Activated T-helper 2 cell treated with anti-CD3 and anti-CD28 coated beads, Interferon-gamma antibody, Interleukin-2, Interleukin-4, amounts not matched to agents 10 μg/mL and 5 μg/mL and 100 μg/mL, durations not matched to agents 14 hours and 24 hours and 36 hours (primary cell): ENCODE measurements around the gene DRC7. TPM values are rescaled to one million over a fixed set of nuclear protein-coding genes. Genes with fewer than 3 reads are reported as not detected.
"Not testable (repeated sequence)": the region's sequence is repeated elsewhere in the genome, so short reads cannot be mapped to it uniquely, and the experiment has no call there.

Source experiments
- DNase-seq: peaks from one replicate; pipeline ENCODE4 v3.0.0; 2021; ENCODE audit warnings: low spot score
- H3K27ac Mint-ChIP-seq: one replicate; pipeline ENCODE4 v1.8.0; 2021; ENCODE audit warnings: mixed read lengths
- H3K27me3 Mint-ChIP-seq: one replicate; pipeline ENCODE4 v1.8.0; 2021; ENCODE audit warnings: low read depth, mixed read lengths
- H3K36me3 Mint-ChIP-seq: one replicate; pipeline ENCODE4 v1.8.0; 2021; ENCODE audit warnings: low read depth, mixed read lengths
- H3K4me1 Mint-ChIP-seq: one replicate; pipeline ENCODE4 v1.8.0; 2021; ENCODE audit warnings: low read depth, mixed read lengths
- H3K4me3 Mint-ChIP-seq: one replicate; pipeline ENCODE4 v1.8.0; 2021; ENCODE audit warnings: low read depth, mild to moderate bottlenecking, moderate library complexity, mixed read lengths
- H3K9me3 Mint-ChIP-seq: one replicate; pipeline ENCODE4 v1.8.0; 2021; ENCODE audit warnings: mixed read lengths
- intact Hi-C: fragments of 100-400 bp; cut with micrococcal nuclease; formaldehyde crosslinking; loops from one replicate; pipeline ENCODE4 v1.15.1; 2023
- total RNA-seq: library from RNA; stranded (reverse); gene quantifications from 2 replicates; pipeline ENCODE4 v1.2.3, GENCODE V29; 2022

Gene DRC7
- total RNA-seq, 1 donor from 2014 or later = not detected

DNA sequence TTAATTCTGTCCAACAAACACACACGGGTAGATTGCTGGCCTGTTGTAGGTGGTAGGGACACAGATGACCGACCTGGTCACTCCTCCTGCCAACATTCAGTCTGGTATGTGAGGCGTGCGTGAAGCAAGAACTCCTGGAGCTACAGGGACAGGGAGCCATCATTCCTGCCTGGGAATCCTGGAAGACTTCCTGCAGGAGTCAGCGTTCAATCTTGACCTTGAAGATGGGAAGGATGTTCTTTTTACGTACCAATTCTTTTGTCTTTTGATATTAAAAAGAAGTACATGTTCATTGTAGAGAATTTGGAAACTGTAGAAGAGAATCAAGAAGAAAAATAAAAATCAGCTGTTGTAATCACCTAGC lies 30.0 kb upstream of the DRC7 start:
- no peak overlapping the region for H3K27ac Mint-ChIP-seq
- DNase-seq = no peak
- no peaks in the 10 kb centered on the region for H3K9me3 Mint-ChIP-seq
- H3K4me3 Mint-ChIP-seq = no peak overlapping the region
- H3K27me3 Mint-ChIP-seq = peaks cover 2% of the 10 kb centered on the region
- H3K4me1 Mint-ChIP-seq = no peaks in the 10 kb centered on the region
- intact Hi-C loops = no loop called here
- H3K36me3 Mint-ChIP-seq = no peaks in the 10 kb centered on the region

DNA sequence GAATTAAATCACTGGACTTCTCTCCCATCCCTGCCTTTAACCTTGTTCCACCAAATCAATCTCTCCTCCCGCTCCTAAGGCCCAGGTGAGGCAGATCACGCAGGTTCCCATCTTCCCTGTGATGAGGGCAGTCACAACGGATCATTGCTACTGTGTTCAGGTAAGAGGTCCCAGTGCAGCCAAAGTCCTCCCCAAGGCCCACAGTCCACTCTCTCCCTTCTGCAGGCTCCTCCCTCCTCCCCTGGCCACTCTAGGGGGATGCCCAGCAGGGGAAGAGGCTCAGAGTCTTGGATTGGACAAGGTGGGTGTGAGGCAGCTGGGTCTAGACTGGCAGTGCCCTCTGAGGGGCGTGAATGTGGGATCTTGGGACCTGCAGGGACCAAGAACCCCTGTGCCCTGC lies 29.1 kb upstream of the DRC7 start:
- Mint-ChIP-seq H3K27me3 (peaks cover 5% of the 10 kb centered on the region), H3K9me3 (no peaks in the 10 kb centered on the region), H3K4me3 (no peak overlapping the region), H3K36me3 (no peaks in the 10 kb centered on the region), H3K4me1 (no peaks in the 10 kb centered on the region), H3K27ac (no peak overlapping the region)
- DNase-seq = no peak
- intact Hi-C loops = no loop called here

- no peak overlapping the region for H3K4me3 Mint-ChIP-seq
- H3K4me1 Mint-ChIP-seq = no peaks in the 10 kb centered on the region
- no peaks in the 10 kb centered on the region for H3K9me3 Mint-ChIP-seq
- H3K27me3 Mint-ChIP-seq = peaks cover 8% of the 10 kb centered on the region
- no peaks in the 10 kb centered on the region for H3K36me3 Mint-ChIP-seq
- DNase-seq = no peak
- no peak overlapping the region for H3K27ac Mint-ChIP-seq
- intact Hi-C loops = no loop called here
Measured at GRCh38 chr16:57666353-57667047, 28.1 kb upstream of the DRC7 start.

DNA sequence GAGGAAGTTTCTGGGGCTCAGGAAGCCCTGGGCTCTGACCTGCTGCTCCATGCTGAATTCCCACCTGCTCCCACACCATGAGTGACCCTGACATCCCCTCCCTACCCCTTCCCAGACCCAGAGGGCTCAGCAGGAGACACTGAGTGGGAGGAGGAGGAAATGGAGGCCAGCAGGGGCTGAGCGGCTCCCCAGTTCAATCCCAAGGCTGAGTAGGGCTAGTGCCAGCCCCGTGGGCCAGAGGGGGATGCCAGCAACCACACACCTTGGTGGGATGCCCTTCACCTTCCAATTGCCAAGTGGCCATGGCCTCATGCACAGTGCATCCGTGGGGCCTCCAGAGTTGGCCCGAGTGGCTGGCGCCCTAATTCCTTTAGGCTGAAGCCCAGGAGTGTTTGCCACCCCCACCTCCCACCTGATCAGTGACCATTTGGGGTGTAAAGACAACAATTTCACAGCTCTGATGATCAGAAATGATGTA lies 27.5 kb upstream of the DRC7 start:
- H3K36me3 Mint-ChIP-seq = no peaks in the 10 kb centered on the region
- intact Hi-C loops = no loop called here
- no peak for DNase-seq
- no peaks in the 10 kb centered on the region for H3K9me3 Mint-ChIP-seq
- H3K27me3 Mint-ChIP-seq = peaks cover 8% of the 10 kb centered on the region
- no peak overlapping the region for H3K27ac Mint-ChIP-seq
- H3K4me3 Mint-ChIP-seq = no peak overlapping the region
- H3K4me1 Mint-ChIP-seq = no peaks in the 10 kb centered on the region

- Mint-ChIP-seq H3K4me1 (no peaks in the 10 kb centered on the region), H3K27ac (no peak overlapping the region), H3K9me3 (no peaks in the 10 kb centered on the region), H3K36me3 (no peaks in the 10 kb centered on the region), H3K27me3 (peaks cover 8% of the 10 kb centered on the region), H3K4me3 (no peak overlapping the region)
- no peak for DNase-seq
- intact Hi-C loops = no loop called here
Measured at GRCh38 chr16:57667526-57668262, 26.9 kb upstream of the DRC7 start.

DNA sequence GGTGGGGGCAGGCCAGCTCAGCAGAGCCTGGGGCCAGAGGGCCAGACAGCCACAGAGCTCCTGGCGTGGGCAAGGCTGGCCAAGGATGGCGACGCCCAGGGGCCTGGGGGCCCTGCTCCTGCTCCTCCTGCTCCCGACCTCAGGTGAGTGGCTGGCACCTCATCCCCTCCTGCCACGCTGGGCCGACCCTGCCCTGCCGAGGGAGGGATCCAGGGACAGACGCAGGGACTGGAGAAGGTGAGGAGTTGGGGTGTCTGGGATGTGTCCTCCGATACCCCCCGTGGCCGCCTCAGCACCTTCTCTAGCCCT lies 26.4 kb upstream of the DRC7 start, which contains the start of gene ADGRG3:
ADGRG3 (plus strand) TSS at position 44 of the 309 bp plus-strand sequence; CDS start at position 86, 42 bp downstream.
- Mint-ChIP-seq H3K4me3 (no peak within 1 kb of the TSS), H3K27ac (no peak within 1 kb of the TSS), H3K27me3 (peaks cover 8% of the 10 kb centered on the region), H3K9me3 (no peaks in the 10 kb centered on the region), H3K36me3 (no peaks in the 10 kb centered on the region), H3K4me1 (no peaks in the 10 kb centered on the region)
- DNase-seq = no peak
- intact Hi-C loops = no loop called here

DNA sequence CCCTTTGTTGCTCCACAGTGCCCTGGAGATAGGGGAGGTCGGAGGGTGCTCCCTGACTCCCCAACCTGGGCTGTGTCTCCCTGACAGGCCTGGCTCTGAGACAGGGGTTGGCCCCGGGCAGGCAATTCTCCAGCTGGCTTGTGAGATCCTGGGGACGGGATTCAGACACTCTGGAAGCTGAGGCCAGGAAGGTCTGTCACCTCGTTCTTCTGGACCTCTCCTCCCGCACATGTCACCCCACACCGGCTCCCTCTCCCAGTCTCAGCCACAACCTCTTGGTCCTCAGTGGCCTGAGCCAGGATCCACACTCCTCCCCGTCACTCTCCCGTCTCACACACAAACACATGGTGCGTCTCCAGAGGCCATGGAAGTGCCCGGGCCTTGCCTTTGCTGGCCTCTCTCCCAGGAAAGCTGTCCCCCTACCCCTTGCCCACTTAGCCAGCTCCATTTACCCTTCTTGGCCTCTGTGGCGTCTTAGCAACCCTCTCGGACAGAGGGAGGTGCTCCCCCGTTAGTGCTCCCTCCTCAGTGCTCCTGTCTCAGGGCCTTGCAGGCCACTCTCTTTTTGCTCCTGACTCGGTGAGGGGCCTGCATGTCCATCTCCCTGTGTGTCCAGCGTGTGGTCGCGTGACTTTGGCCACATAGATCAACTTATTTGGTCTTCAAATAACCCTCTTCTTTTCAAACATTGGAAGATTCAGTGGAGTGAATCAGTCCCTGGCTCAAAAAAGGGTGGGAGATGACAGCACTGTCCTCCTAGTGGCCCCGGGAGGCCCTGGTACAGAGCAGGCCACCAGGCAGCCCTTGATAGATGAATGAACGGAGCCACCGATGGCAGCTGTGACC lies 25.8 kb upstream of the DRC7 start:
- Mint-ChIP-seq H3K36me3 (no peaks in the 10 kb centered on the region), H3K4me3 (no peak overlapping the region), H3K27me3 (peaks cover 13% of the 10 kb centered on the region), H3K4me1 (no peaks in the 10 kb centered on the region), H3K27ac (no peak overlapping the region), H3K9me3 (no peaks in the 10 kb centered on the region)
- intact Hi-C loops = no loop called here
- DNase-seq = no peak

DNA sequence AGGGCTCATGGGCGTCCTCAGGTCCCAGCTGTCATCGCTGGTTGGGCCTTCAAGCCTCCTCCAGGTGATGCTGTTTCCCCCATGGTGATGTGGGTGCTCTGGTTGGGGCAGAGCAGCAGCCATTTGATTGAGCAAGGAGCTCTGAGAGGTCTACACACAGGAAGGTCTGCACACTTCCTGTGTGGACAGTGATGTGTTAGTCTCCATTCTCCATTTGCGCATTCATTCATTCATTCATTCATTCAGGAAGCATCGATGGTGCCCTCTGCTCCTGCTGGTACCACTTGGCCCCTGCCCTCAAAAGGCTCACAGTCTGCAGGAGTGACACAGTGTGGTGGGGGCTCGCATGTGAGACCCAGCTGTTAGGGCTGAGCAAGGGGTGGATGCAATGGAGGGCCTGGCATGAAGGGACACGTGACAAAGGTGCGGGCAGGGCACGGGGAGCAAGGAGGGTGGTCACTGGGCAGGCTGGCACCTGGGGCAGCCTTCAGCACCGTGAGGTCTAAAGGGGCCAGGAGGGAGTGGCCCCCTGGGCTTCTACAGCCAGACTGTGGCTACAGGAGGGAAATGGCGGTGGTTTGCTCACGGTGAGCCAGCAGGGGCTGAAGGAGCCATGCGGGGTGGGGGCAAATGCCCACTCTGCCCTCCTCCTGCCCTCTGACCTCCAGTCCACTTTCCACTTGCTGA lies 25.0 kb upstream of the DRC7 start:
- no peak overlapping the region for H3K4me3 Mint-ChIP-seq
- no peak for DNase-seq

GRCh38 chr16:57670196-57670595 lies 24.4 kb upstream of the DRC7 start:
- Mint-ChIP-seq H3K27me3 (peaks cover 15% of the 10 kb centered on the region), H3K36me3 (no peaks in the 10 kb centered on the region), H3K27ac (no peak overlapping the region), H3K9me3 (no peaks in the 10 kb centered on the region), H3K4me3 (no peak overlapping the region), H3K4me1 (no peaks in the 10 kb centered on the region)
- no peak for DNase-seq
- intact Hi-C loops = no loop called here

More for the DNA sequence above, 25.0 kb upstream of the DRC7 start:
- Mint-ChIP-seq H3K27ac (no peak overlapping the region), H3K4me1 (no peaks in the 10 kb centered on the region), H3K27me3 (peaks cover 15% of the 10 kb centered on the region), H3K9me3 (no peaks in the 10 kb centered on the region), H3K36me3 (no peaks in the 10 kb centered on the region)
- intact Hi-C loops = no loop called here

DNA sequence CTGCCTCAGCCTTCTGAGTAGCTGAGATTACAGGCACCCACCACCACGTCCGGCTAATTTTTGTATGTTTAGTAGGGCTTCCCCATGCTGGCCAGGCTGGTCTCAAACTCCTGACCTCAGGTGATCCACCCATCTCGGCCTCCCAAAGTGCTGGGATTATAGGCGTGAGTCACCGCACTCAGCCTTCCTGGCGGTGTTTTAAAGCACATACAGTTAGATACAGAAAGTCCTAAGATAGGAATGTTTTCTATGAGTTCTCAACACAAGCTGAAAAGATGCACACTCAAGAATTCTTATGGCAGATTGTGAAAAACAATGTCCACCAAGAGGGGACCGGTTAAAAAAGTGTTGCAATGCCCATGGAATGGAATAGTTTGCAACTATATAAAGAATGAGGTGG lies 23.2 kb upstream of the DRC7 start:
- H3K9me3 Mint-ChIP-seq, H3K4me3 Mint-ChIP-seq, intact Hi-C loops, H3K36me3 Mint-ChIP-seq, H3K4me1 Mint-ChIP-seq, H3K27ac Mint-ChIP-seq, DNase-seq: not testable (repeated sequence)
- peaks cover 18% of the 10 kb centered on the region for H3K27me3 Mint-ChIP-seq

- Mint-ChIP-seq H3K4me3 (no peak overlapping the region), H3K4me1 (no peaks in the 10 kb centered on the region), H3K9me3 (no peaks in the 10 kb centered on the region), H3K27me3 (peaks cover 18% of the 10 kb centered on the region), H3K27ac (no peak overlapping the region), H3K36me3 (no peaks in the 10 kb centered on the region)
- intact Hi-C loops = no loop called here
- DNase-seq = no peak
Measured at GRCh38 chr16:57672416-57672815, 22.2 kb upstream of the DRC7 start.

DNA sequence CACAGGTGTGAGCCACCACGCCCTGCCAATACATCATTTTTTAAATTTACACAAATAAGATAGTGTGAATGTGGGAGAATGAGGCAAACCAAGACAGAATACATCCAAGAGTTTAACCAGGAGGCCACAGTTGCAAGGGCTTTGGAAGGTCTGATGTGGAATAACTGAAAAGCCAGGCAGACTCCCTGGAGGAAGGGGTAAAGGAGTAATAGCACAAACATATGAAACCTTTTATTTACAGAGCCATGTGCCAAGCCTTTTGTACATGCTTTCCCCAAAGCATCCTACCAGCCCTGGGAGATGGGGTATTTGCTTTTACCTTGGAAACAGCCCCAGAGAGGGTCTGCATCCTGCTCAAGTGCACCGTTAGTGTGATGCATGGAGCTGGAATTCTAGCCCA lies 21.8 kb upstream of the DRC7 start:
- Mint-ChIP-seq H3K27ac (no peak overlapping the region), H3K36me3 (no peaks in the 10 kb centered on the region), H3K4me1 (no peaks in the 10 kb centered on the region), H3K9me3 (no peaks in the 10 kb centered on the region), H3K27me3 (peaks cover 20% of the 10 kb centered on the region), H3K4me3 (no peak overlapping the region)
- intact Hi-C loops = no loop called here
- DNase-seq = no peak
